ENCODE results near the gene BOC. TPM values are rescaled to one million over a fixed set of nuclear protein-coding genes. Genes with fewer than 3 reads are reported as not detected.

BOC gene
- total RNA-seq, 4 donors from 2014 or later: 61.3 to 75.3 (median 68.0) TPM

DNA sequence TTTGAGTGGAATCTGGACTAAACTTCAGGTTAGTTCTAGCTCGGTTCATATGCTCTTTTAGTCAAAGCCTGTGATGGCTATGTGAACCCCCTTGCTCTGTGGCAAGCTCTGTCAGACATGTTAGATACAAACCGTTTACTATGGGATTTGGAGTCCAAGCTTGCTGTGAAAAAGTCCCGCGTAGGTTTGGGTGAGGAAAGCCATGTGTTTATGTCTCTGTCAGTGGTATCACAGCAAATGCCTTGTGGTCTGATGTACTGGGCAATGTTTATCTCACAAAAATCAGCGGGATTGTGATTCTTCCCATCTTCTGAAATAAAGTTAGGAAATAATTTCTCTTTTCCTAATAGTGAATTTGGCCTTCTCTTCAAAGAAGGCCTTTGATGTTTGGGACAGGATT lies 5.0 kb downstream of the BOC start:
- TF ChIP-seq POLR2A (IDR thresholded peaks at IDR 0.05): no peak
- TF ChIP-seq, protein P1, sequence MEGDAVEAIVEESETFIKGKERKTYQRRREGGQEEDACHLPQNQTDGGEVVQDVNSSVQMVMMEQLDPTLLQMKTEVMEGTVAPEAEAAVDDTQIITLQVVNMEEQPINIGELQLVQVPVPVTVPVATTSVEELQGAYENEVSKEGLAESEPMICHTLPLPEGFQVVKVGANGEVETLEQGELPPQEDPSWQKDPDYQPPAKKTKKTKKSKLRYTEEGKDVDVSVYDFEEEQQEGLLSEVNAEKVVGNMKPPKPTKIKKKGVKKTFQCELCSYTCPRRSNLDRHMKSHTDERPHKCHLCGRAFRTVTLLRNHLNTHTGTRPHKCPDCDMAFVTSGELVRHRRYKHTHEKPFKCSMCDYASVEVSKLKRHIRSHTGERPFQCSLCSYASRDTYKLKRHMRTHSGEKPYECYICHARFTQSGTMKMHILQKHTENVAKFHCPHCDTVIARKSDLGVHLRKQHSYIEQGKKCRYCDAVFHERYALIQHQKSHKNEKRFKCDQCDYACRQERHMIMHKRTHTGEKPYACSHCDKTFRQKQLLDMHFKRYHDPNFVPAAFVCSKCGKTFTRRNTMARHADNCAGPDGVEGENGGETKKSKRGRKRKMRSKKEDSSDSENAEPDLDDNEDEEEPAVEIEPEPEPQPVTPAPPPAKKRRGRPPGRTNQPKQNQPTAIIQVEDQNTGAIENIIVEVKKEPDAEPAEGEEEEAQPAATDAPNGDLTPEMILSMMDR (IDR thresholded peaks at IDR 0.05): no peak
- 55 to 57% methylated on average over 5 of the region's 5 CpGs for WGBS, 2 donors
- H3K4me3 ChIP-seq (ENCODE audit: low read depth, poor library complexity, severe bottlenecking): no peak overlapping the region
- intact Hi-C loops (cut with DNase I; ENCODE audit: low total_unique reads): loop anchor here (10.0 kb wide), 1 partner anchor 82 kb away; no protein-coding TSS in a partner anchor
- DNase-seq (ENCODE audit: low spot score in 2 of 2): no peak

DNA sequence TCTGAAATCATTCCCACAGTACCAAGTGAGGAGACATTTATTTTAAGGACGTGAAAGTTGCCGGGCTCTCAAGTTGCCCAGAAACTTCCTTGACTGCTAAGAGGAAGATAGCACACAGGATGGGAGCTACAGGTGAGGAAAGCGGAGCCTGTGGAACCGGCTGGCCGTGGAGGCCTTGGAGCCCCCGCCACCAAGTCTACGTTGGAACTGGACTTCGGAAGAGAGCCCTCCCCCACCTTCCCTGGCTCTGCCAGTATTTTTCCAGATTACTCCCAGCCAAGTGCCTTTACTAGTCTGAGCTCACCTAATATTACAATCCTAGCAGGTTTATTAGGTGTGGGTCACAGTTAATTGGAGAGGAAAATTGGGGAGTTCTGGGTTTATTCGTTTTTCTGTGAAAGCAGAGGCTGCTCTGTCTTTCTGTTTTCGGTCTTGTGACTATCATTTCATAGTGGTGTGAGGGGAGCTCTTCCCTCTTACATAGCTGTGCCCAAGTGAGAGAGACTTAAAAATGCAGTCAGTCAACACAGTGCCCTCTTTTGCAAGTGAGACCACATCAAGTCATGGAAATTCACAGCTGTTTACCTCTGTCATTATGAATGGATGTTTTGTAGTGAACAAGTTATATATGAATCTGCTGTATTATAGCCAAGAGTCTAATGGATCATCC lies 6.8 kb downstream of the BOC start:
- intact Hi-C loops (cut with DNase I; ENCODE audit: low total_unique reads): loop anchor here (10.0 kb wide), 1 partner anchor 83 kb away; no protein-coding TSS in a partner anchor
- TF ChIP-seq, protein P1 (IDR thresholded peaks at IDR 0.05): no peak
- no peak for TF ChIP-seq POLR2A (IDR thresholded peaks at IDR 0.05)
- no peak for DNase-seq (ENCODE audit: low spot score in 2 of 2)
- WGBS, 2 donors: 66 to 73% methylated on average over 10 of the region's 10 CpGs
- no peak overlapping the region for H3K4me3 ChIP-seq (ENCODE audit: low read depth, poor library complexity, severe bottlenecking)

DNA sequence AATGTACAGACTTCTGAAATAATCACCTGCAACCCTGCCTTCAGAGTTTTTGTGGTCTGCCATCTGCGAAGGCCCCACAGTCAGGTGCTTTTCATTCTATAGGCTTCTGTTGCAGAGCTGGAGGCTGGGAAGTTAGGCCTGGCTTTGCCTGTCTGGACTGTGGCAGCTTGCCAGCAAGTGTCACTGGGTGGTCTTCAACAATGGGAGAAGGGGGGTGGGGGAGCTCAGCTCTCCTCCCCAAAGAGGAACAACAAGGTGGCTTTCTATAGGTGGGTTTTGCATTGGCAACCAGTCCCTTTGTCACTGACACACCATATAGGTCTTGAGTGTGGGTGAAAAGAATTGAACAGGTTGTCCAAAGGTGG lies 7.3 kb downstream of the BOC start:
- 70 to 71% methylated on average over 1 of the region's 1 CpG for WGBS, 2 donors
- H3K4me3 ChIP-seq (ENCODE audit: low read depth, poor library complexity, severe bottlenecking): no peak overlapping the region
- TF ChIP-seq POLR2A (IDR thresholded peaks at IDR 0.05): no peak
- TF ChIP-seq, protein P1 (IDR thresholded peaks at IDR 0.05): no peak
- intact Hi-C loops (cut with DNase I; ENCODE audit: low total_unique reads): loop anchor here (10.0 kb wide), 1 partner anchor 84 kb away; no protein-coding TSS in a partner anchor
- DNase-seq (ENCODE audit: low spot score in 2 of 2): no peak

DNA sequence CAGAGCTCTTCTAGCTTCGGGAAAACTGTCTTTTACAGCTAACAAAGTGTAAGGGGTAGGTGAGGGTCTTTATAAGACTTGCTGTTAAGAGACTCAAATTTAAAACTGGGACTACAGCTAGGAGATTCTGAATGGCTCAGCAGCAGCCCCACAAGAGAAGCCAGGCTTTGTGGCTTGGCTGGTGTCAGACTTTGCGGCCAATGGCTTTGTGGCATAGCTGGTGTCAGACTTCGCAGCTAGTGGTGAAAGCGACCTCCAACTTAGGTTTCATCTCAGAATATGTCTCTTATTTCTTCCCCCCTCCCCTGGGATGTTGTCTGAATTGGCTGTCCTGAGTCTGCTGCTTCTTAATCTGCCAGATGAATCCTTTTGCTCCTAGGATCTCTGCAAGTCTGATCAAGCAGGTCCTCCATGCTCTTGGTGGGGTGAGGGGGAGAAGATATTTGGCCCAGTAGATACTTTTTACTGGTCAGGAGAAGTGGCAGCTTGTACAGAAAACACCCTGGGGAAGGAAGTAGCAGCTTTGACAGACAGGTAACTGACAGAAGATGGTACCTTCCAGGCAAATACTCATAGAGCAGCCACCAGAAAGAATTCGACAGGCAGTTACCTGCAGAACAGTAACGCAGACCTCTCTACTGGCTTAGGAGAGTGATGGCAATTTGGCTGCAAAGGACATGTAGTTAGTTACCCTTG lies 8.4 kb downstream of the BOC start:
- TF ChIP-seq, protein P1 (IDR thresholded peaks at IDR 0.05): no peak
- no peak for TF ChIP-seq POLR2A (IDR thresholded peaks at IDR 0.05)
- no peak overlapping the region for H3K4me3 ChIP-seq (ENCODE audit: low read depth, poor library complexity, severe bottlenecking)
- 39 to 48% methylated on average over 6 of the region's 6 CpGs for WGBS, 2 donors
- no peak for DNase-seq (ENCODE audit: low spot score in 2 of 2)
- intact Hi-C loops (cut with DNase I; ENCODE audit: low total_unique reads): loop anchor here (10.0 kb wide), 1 partner anchor 85 kb away; no protein-coding TSS in a partner anchor

DNA sequence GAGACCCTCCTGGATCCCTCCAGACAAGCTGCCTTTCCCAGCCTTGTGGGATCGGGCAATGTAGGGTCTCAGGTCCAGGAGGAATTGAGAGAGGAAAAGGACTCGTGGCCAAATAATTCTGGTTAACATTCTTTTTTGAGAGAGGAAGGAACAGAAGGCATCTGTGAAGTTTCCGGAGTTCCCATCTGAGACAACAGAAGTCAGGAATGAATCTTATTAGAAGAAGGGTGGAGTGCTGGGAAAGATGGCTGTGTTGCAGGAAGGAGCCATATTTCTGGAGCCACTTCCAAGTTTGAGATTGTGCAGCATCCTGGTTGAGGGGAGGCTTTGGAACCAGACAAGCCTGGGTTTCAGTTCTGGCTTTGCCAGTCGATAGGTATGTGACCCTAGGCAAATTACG lies 9.4 kb downstream of the BOC start:
- no peak for DNase-seq (ENCODE audit: low spot score in 2 of 2)
- H3K4me3 ChIP-seq (ENCODE audit: low read depth, poor library complexity, severe bottlenecking): no peak overlapping the region
- TF ChIP-seq POLR2A (IDR thresholded peaks at IDR 0.05): no peak
- TF ChIP-seq, protein P1 (IDR thresholded peaks at IDR 0.05): no peak
- 51 to 55% methylated on average over 5 of the region's 5 CpGs for WGBS, 2 donors
- intact Hi-C loops (cut with DNase I; ENCODE audit: low total_unique reads): no loop called here
